ENCODE measurements around the gene BTRC. TPM values are rescaled to one million over a fixed set of nuclear protein-coding genes. Genes with fewer than 3 reads are reported as not detected.

The BTRC gene
- total RNA-seq, 1 experiment from 2014 or later: 22.4 TPM

DNA sequence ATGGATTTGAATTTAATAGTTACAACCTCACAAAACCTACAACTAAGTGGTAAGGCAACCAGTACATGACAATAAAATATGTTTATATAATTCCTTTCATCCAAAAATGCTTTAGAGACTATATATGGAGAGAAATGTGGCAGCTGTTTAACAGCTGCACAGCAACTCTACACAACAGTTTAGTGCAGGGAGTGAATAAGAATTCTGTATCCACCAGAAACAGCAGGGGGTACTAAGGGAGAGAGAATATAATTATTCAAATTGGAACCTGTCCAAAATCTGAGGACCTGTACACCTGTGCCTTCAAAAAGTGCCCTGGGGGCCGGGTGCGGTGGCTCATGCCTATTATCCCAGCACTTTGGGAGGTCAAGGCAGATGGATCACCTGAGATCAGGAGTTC is 184.5 kb downstream of the BTRC start:
- no peak for DNase-seq (ENCODE audit: low spot score)
- no peak for ATAC-seq
- peaks cover 4% of the 10 kb centered on the region; the same call in 1 of the 2 replicates for H3K4me1 Mint-ChIP-seq
- no peak overlapping the region for H3K4me3 Mint-ChIP-seq
- no peaks in the 10 kb centered on the region for H3K27me3 Mint-ChIP-seq (ENCODE audit: low read depth)
- no peak overlapping the region for H3K27ac Mint-ChIP-seq
- no peak for TF ChIP-seq FOXK1 (CRISPR knock-in tag; IDR thresholded peaks at IDR 0.05)
- no peak for TF ChIP-seq TEAD1 (CRISPR knock-in tag; IDR thresholded peaks at IDR 0.05)
- TF ChIP-seq KAT7 (CRISPR knock-in tag; IDR thresholded peaks at IDR 0.05; ENCODE audit: borderline replicate concordance): no peak
- TF ChIP-seq, protein P1, sequence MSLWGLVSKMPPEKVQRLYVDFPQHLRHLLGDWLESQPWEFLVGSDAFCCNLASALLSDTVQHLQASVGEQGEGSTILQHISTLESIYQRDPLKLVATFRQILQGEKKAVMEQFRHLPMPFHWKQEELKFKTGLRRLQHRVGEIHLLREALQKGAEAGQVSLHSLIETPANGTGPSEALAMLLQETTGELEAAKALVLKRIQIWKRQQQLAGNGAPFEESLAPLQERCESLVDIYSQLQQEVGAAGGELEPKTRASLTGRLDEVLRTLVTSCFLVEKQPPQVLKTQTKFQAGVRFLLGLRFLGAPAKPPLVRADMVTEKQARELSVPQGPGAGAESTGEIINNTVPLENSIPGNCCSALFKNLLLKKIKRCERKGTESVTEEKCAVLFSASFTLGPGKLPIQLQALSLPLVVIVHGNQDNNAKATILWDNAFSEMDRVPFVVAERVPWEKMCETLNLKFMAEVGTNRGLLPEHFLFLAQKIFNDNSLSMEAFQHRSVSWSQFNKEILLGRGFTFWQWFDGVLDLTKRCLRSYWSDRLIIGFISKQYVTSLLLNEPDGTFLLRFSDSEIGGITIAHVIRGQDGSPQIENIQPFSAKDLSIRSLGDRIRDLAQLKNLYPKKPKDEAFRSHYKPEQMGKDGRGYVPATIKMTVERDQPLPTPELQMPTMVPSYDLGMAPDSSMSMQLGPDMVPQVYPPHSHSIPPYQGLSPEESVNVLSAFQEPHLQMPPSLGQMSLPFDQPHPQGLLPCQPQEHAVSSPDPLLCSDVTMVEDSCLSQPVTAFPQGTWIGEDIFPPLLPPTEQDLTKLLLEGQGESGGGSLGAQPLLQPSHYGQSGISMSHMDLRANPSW (CRISPR knock-in tag; conservative IDR thresholded peaks at IDR 0.05; ENCODE audit: low read depth): no peak
- TF ChIP-seq IRF2 (CRISPR knock-in tag; IDR thresholded peaks at IDR 0.05; ENCODE audit: borderline replicate concordance, low read depth): no peak
- no peak for TF ChIP-seq EMX1 (CRISPR knock-in tag; IDR thresholded peaks at IDR 0.05)
- no peak for TF ChIP-seq ZNF671 (CRISPR knock-in tag; IDR thresholded peaks at IDR 0.05)
- TF ChIP-seq, protein P2, sequence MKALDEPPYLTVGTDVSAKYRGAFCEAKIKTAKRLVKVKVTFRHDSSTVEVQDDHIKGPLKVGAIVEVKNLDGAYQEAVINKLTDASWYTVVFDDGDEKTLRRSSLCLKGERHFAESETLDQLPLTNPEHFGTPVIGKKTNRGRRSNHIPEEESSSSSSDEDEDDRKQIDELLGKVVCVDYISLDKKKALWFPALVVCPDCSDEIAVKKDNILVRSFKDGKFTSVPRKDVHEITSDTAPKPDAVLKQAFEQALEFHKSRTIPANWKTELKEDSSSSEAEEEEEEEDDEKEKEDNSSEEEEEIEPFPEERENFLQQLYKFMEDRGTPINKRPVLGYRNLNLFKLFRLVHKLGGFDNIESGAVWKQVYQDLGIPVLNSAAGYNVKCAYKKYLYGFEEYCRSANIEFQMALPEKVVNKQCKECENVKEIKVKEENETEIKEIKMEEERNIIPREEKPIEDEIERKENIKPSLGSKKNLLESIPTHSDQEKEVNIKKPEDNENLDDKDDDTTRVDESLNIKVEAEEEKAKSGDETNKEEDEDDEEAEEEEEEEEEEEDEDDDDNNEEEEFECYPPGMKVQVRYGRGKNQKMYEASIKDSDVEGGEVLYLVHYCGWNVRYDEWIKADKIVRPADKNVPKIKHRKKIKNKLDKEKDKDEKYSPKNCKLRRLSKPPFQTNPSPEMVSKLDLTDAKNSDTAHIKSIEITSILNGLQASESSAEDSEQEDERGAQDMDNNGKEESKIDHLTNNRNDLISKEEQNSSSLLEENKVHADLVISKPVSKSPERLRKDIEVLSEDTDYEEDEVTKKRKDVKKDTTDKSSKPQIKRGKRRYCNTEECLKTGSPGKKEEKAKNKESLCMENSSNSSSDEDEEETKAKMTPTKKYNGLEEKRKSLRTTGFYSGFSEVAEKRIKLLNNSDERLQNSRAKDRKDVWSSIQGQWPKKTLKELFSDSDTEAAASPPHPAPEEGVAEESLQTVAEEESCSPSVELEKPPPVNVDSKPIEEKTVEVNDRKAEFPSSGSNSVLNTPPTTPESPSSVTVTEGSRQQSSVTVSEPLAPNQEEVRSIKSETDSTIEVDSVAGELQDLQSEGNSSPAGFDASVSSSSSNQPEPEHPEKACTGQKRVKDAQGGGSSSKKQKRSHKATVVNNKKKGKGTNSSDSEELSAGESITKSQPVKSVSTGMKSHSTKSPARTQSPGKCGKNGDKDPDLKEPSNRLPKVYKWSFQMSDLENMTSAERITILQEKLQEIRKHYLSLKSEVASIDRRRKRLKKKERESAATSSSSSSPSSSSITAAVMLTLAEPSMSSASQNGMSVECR (CRISPR knock-in tag; IDR thresholded peaks at IDR 0.05; ENCODE audit: borderline replicate concordance): no peak
- TF ChIP-seq GTF2I (CRISPR knock-in tag; conservative IDR thresholded peaks at IDR 0.05): no peak
- TF ChIP-seq, protein P3, sequence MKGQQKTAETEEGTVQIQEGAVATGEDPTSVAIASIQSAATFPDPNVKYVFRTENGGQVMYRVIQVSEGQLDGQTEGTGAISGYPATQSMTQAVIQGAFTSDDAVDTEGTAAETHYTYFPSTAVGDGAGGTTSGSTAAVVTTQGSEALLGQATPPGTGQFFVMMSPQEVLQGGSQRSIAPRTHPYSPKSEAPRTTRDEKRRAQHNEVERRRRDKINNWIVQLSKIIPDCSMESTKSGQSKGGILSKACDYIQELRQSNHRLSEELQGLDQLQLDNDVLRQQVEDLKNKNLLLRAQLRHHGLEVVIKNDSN (CRISPR knock-in tag; IDR thresholded peaks at IDR 0.05): no peak
- no peak for TF ChIP-seq ZNF416 (CRISPR knock-in tag; IDR thresholded peaks at IDR 0.05)
- no peak for TF ChIP-seq GABPB1 (CRISPR knock-in tag; IDR thresholded peaks at IDR 0.05)
- no peak for TF ChIP-seq MXD4 (CRISPR knock-in tag; IDR thresholded peaks at IDR 0.05; ENCODE audit: borderline replicate concordance)
- no peak for TF ChIP-seq MLX (CRISPR knock-in tag; IDR thresholded peaks at IDR 0.05)
- TF ChIP-seq, protein P4, sequence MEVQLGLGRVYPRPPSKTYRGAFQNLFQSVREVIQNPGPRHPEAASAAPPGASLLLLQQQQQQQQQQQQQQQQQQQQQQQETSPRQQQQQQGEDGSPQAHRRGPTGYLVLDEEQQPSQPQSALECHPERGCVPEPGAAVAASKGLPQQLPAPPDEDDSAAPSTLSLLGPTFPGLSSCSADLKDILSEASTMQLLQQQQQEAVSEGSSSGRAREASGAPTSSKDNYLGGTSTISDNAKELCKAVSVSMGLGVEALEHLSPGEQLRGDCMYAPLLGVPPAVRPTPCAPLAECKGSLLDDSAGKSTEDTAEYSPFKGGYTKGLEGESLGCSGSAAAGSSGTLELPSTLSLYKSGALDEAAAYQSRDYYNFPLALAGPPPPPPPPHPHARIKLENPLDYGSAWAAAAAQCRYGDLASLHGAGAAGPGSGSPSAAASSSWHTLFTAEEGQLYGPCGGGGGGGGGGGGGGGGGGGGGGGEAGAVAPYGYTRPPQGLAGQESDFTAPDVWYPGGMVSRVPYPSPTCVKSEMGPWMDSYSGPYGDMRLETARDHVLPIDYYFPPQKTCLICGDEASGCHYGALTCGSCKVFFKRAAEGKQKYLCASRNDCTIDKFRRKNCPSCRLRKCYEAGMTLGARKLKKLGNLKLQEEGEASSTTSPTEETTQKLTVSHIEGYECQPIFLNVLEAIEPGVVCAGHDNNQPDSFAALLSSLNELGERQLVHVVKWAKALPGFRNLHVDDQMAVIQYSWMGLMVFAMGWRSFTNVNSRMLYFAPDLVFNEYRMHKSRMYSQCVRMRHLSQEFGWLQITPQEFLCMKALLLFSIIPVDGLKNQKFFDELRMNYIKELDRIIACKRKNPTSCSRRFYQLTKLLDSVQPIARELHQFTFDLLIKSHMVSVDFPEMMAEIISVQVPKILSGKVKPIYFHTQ (CRISPR knock-in tag; IDR thresholded peaks at IDR 0.05): no peak
- TF ChIP-seq CTCF (IDR thresholded peaks at IDR 0.05): no peak
- no peak for TF ChIP-seq ATF3 (CRISPR knock-in tag; conservative IDR thresholded peaks at IDR 0.05)
- ChIA-PET CTCF (interaction anchor here (1.5 to 1.6 kb wide), 2 partner anchors 8 to 31 kb away, joined by 4 to 5 read pairs; no protein-coding TSS in a partner anchor), POLR2A (no interaction called here)
- no peaks in the 10 kb centered on the region for H3K36me3 Mint-ChIP-seq
- H3K9me3 Mint-ChIP-seq: no peaks in the 10 kb centered on the region
